Renal cortex interstitium (tissue), 11 donors: ENCODE measurements around the gene SMARCA5. TPM values are rescaled to one million over a fixed set of nuclear protein-coding genes. Genes with fewer than 3 reads are reported as not detected.

Source experiments
- DNase-seq, 11 donors: peaks; one replicate each; pipeline ENCODE4 v3.0.0-alpha.2; 2013; ENCODE audit warnings: low read depth in 9 of 11, low spot score in 4 of 11; ENCODE audit errors: extremely low read depth in 1 of 11
- polyA plus RNA-seq, 3 donors: library from polyadenylated mRNA; unstranded; fragments of 120-200 nt; gene quantifications; one replicate each; pipeline ENCODE4 v1.2.1, GENCODE V29; 2013; ENCODE audit not compliant: insufficient read length in 3 of 3

SMARCA5 gene
- polyA plus RNA-seq, 3 donors, result 114 to 152 (median 115) TPM

DNA sequence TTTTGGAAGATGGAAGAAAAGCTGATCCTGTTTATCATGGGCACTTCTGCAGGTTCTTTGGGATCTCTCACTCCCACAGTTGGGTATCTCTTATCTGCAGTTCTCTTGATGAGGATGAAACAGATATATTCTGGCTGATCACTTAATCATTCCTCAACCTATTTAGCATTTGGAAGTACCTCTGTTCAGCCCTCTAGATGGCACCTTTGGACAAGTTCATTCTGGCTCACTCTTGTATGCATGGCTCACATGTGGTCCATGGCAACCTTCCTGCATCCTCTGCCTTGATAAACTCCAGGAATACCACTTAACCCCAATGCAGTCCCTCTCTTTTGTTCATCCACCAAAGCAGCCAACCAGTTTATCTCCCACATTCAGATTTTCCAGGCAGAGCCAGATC is 74.2 kb downstream of the SMARCA5 start:
- DNase-seq, result no peak

DNA sequence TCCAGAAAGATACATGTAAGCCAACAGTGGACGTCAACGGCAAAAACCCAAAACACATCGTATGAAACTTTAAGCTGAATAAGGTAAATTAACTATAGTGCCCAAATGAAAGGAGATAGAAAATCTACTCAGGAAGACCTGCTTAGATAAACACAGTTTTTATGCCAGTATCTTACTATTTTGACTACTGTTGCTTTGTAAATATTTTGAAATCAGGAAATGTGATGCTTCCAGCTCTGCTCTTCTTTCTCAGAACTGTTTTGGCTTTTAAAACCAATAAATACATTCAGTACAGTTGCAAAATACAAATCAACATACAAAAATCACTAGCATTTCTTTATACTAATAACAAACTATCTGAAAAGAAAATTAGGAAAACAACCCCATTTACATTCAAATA is 83.8 kb downstream of the SMARCA5 start:
- no peak for DNase-seq

DNA sequence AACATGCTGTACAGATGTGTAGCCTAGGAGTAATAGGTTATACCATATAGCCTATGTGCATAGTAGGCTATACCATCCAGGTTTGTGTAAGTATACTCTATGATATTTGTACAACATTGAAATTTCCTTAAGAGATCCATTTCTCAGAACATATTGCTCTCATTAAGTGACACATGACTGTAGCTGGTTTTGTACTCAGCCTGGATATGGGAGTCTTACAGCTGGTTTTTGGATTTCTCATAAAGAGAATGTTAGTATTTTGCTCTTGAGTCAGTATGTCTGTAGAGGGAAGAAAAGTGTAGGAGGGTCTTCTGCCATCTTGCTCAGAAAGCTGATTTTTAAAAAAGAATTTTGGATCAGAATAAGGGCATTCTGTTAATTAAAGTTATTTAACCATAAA is 85.3 kb downstream of the SMARCA5 start:
- DNase-seq, result no peak

DNA sequence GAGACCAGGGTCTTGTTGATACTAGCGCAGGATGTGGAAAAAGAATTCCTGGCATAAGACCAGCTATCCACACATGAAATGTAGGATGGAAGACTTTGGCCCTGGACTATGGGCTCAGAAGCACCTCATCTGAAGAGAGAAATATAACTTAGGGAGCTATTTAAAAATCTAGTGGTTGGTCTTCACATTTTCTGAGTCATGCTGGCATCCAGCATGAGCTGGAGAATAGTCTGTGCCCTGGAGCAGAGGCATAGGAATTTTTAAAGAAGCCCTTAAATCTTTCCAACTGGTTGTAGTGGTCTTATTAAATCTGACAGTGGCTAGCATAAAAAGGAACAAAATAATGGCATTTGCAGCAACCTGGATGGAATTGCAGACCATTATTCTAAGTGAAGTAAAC is 86.3 kb downstream of the SMARCA5 start:
- no peak for DNase-seq

DNA sequence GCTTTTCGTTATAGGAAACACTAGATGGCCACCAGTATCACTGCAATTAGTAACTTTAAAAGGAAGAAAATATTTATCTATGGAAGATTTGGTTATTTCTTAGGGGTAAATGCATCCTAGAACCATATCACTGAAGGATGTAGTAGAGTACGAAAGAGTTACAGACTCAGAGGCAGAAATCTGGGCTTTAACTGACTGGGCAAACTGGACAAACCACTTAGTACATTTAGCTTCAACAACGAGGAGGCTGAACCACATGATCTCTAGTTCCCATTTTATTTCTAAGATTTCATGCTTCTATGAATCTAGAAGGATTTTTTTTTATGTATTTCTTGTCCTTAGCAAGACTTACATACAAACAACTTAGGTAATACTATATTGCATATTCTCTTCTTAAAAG is 93.0 kb downstream of the SMARCA5 start:
- no peak for DNase-seq

Other genes with a start within 250 kb of the SMARCA5 start
- 10 to 100 TPM; 39.9 to 51.5 (median 48.2) TPM for gene GAB1, start 176.8 kb upstream of the SMARCA5 start, polyA plus RNA-seq
- under 1 TPM; 0.10 to 0.36 (median 0.17) TPM for gene FREM3, start 187.0 kb downstream of the SMARCA5 start, polyA plus RNA-seq